Thyroid gland (tissue), 4 donors: ENCODE data around the gene CENPM.

Source experiments
- POLR2A ChIP-seq, 2 donors: fragments of 450-650 bp; IDR thresholded peaks; one replicate each; pipeline ENCODE4 v1.6.1; 2017; ENCODE audit warnings: antibody characterized with exemption in 2 of 2, mild to moderate bottlenecking in 2 of 2, moderate library complexity in 1 of 2
- TF ChIP-seq, protein P1 (sequence below), 6 experiments: fragments of 200-600 bp in 3 of 6; fragments of 450-650 bp in 3 of 6; sonication (generic) in 3 of 6; IDR thresholded peaks; one replicate each; pipeline ENCODE4 v1.5.1; 2016 to 2019; ENCODE audit warnings: antibody characterized with exemption in 6 of 6, mild to moderate bottlenecking in 2 of 6, inconsistent platforms in 1 of 6, moderate library complexity in 1 of 6

DNA sequence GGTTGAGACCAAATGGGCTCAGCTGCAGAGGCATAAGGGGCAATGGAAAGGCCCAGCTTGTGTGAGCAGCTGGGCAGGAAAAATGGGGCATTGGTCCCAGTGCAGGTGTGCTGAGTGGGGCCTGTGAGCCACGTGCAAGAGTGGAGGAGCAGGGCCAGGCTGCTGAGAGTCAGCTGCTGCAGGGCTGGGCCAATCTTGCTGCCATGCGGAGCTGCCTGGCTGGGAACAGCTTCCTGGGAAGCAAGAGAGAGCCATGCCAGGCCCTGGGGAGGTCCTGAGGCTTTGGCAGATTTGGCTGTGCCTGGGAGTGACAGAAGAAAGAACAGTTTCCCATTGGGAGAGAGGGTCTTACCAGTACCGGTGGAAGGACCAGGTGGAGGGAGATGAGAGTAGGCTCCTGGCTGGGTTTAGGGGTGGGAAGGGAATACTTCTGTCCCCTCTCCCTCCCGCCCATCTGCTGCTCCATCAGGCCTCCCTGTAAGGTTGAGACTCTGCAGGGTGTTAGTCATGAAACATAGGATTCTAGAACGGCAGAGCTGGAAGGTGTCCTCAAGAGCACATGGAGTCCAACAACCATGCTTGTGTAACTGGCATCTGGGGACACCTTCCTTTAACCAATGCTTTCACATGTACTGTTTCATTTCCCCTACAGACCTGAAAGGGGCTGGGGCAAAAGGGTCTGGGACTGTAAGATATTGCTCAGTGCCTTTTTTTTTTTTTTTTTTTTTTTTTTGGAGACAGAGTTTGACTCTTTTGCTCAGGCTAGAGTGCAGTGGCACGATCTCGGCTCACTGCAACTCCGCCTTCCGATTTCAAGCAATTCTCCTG lies 32.7 kb upstream of the CENPM start:
- TF ChIP-seq, protein P1, sequence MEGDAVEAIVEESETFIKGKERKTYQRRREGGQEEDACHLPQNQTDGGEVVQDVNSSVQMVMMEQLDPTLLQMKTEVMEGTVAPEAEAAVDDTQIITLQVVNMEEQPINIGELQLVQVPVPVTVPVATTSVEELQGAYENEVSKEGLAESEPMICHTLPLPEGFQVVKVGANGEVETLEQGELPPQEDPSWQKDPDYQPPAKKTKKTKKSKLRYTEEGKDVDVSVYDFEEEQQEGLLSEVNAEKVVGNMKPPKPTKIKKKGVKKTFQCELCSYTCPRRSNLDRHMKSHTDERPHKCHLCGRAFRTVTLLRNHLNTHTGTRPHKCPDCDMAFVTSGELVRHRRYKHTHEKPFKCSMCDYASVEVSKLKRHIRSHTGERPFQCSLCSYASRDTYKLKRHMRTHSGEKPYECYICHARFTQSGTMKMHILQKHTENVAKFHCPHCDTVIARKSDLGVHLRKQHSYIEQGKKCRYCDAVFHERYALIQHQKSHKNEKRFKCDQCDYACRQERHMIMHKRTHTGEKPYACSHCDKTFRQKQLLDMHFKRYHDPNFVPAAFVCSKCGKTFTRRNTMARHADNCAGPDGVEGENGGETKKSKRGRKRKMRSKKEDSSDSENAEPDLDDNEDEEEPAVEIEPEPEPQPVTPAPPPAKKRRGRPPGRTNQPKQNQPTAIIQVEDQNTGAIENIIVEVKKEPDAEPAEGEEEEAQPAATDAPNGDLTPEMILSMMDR (IDR thresholded peaks at IDR 0.05) = no peak
- no peak for TF ChIP-seq POLR2A (IDR thresholded peaks at IDR 0.05)
